ENCODE measurements around the gene DNAI4.

DNA sequence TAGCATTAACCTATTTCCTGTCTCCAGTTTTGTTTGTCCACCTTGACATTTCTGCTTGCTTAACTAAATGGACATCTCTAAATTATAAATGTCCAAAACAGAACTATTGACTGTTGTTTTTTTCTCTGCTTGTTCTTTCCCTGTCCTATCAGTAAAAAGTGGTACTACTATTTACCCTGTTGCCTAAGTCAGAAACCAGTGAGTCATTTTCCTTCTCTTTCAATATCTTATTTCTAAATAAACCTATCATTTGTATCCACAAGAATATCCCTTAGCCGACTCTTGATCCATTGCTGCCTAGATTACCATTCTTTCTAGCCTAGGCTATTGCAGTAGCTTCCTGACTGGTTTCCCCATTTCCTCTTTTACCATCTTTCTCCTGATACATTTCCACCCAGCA, 22.6 kb upstream of the DNAI4 start:
- TF ChIP-seq, protein P1, sequence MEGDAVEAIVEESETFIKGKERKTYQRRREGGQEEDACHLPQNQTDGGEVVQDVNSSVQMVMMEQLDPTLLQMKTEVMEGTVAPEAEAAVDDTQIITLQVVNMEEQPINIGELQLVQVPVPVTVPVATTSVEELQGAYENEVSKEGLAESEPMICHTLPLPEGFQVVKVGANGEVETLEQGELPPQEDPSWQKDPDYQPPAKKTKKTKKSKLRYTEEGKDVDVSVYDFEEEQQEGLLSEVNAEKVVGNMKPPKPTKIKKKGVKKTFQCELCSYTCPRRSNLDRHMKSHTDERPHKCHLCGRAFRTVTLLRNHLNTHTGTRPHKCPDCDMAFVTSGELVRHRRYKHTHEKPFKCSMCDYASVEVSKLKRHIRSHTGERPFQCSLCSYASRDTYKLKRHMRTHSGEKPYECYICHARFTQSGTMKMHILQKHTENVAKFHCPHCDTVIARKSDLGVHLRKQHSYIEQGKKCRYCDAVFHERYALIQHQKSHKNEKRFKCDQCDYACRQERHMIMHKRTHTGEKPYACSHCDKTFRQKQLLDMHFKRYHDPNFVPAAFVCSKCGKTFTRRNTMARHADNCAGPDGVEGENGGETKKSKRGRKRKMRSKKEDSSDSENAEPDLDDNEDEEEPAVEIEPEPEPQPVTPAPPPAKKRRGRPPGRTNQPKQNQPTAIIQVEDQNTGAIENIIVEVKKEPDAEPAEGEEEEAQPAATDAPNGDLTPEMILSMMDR (optimal IDR thresholded peaks at IDR 0.05 in 1 of 3, IDR thresholded peaks at IDR 0.05 in 1 of 3, conservative IDR thresholded peaks at IDR 0.05 in 1 of 3; ENCODE audit: extremely low read depth in 1 of 3, insufficient read depth in 2 of 3, low read length in 3 of 3) = no peak
- no peak for TF ChIP-seq EZH2 (IDR thresholded peaks at IDR 0.05; ENCODE audit: low read length)
